IMR-90 (cell line): ENCODE measurements around the gene C1orf74.

ENCODE experiments used
- MXI1 ChIP-seq: IDR thresholded peaks from 2 replicates; pipeline ENCODE4 v1.6.1; 2012; ENCODE audit warnings: low read depth, mild to moderate bottlenecking, low read length, moderate library complexity, borderline replicate concordance
- POLR2A ChIP-seq: IDR thresholded peaks from 2 replicates; pipeline ENCODE4 v1.6.1; 2012; ENCODE audit warnings: mild to moderate bottlenecking, low read depth, low read length
- SMC3 ChIP-seq: fragments of 150-350 bp; IDR thresholded peaks from 2 replicates; pipeline ENCODE4 v1.6.1; 2016; ENCODE audit warnings: low read depth, mild to moderate bottlenecking, antibody characterized with exemption, low read length, moderate library complexity
- TF ChIP-seq, protein P1 (sequence below): conservative IDR thresholded peaks from 2 replicates; pipeline ENCODE4 v1.5.1; 2012; ENCODE audit warnings: mild to moderate bottlenecking, low read depth, low read length, improper control_type of control experiment
- TF ChIP-seq, protein P2 (sequence below): fragments of 150-350 bp; IDR thresholded peaks from 2 replicates; pipeline ENCODE4 v1.6.1; 2017; ENCODE audit warnings: mild to moderate bottlenecking, antibody characterized with exemption, low read length, low read depth

DNA sequence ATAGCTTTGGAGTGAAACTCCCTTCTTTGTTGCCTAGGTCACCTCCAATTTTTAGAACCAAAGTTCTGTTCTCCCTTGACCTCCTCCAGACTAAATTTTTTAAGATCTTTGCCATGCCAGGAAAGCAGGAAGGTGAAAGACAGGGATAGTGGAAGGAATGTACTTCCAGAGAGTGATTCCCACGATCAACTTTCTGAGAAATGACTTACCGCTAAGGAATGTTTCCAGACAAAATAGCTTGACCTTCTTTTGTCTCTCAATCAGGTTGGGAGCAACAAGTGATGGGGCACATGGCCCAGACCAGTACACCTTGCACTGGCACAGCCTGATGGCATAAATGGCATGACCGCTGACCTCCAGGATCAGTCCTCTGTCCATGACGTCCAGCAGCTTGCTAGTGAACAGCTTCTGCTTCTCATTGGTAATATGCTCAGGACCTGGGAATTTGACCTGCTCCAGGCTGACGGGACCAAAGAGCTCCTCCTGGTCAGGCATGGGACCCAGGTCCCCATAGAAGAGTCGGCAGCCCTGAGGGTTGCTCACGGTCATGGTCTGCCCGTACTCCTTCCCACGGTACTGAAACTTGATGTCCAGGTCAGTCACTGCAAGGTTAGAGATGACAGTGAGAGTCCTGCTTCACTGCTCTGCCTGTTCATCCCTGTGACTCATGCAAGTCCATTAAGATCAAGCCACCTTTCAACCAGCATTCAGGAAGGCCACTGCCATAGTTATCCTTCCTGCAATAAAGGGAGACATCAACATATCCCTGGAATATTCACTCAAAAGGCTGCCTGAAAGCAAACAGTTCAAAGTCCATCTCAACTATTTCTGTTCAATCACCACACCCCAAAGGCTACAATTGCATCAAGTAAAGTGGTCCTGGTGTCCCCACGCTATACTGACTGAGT is 6.2 kb upstream of the C1orf74 start:
- TF ChIP-seq, protein P1, sequence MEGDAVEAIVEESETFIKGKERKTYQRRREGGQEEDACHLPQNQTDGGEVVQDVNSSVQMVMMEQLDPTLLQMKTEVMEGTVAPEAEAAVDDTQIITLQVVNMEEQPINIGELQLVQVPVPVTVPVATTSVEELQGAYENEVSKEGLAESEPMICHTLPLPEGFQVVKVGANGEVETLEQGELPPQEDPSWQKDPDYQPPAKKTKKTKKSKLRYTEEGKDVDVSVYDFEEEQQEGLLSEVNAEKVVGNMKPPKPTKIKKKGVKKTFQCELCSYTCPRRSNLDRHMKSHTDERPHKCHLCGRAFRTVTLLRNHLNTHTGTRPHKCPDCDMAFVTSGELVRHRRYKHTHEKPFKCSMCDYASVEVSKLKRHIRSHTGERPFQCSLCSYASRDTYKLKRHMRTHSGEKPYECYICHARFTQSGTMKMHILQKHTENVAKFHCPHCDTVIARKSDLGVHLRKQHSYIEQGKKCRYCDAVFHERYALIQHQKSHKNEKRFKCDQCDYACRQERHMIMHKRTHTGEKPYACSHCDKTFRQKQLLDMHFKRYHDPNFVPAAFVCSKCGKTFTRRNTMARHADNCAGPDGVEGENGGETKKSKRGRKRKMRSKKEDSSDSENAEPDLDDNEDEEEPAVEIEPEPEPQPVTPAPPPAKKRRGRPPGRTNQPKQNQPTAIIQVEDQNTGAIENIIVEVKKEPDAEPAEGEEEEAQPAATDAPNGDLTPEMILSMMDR, result no peak
- TF ChIP-seq SMC3, result no peak
- TF ChIP-seq POLR2A, result no peak
- TF ChIP-seq, protein P2, sequence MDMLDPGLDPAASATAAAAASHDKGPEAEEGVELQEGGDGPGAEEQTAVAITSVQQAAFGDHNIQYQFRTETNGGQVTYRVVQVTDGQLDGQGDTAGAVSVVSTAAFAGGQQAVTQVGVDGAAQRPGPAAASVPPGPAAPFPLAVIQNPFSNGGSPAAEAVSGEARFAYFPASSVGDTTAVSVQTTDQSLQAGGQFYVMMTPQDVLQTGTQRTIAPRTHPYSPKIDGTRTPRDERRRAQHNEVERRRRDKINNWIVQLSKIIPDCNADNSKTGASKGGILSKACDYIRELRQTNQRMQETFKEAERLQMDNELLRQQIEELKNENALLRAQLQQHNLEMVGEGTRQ, result no peak
- no peak for TF ChIP-seq MXI1
